ENCODE results near the gene CREBL2. TPM values are rescaled to one million over a fixed set of nuclear protein-coding genes. Genes with fewer than 3 reads are reported as not detected.

The CREBL2 gene
- total and polyA plus RNA-seq, 10 of the 15 experiments (the other 5 are each of a cell fraction or from before 2014, with no cell fraction given) = 4.6 to 19.1 (median 13.5) TPM

DNA sequence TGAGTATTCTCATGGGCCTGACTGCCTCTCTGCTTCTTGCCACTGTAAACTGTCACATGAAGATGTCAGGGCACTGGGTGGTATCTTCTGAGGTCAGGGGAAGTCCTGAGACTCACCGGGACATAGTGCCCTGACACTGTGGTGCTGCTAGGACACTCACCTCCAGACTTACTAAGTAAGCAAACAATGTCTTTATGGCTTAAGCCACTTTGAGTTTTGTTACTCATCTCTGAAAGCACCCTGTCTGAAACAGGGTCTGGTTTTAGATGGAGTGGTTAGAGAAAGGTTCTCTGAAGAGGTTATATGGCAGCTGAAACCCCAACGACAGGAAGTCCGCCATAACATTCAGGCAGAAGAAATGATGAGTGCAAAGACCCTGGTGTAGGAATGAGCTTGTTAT lies 61.6 kb downstream of the CREBL2 start:
- Histone ChIP-seq H3K79me2 (ENCODE audit: control insufficient read depth, insufficient read depth, low read length) (no peaks in the 10 kb centered on the region), H3K4me3 (no peak overlapping the region), H3K4me1 (ENCODE audit: control insufficient read depth, insufficient read depth, low read length) (peaks cover 16% of the 10 kb centered on the region; the same call in 1 of the 2 replicates), H3K9ac (ENCODE audit: control insufficient read depth, insufficient read depth, low read length) (no peak overlapping the region), H2AFZ (ENCODE audit: control insufficient read depth, low read depth, low read length) (peak overlapping the region; percentile 67), H3K27me3 (replicated peaks in 1 of 2; ENCODE audit: control insufficient read depth in 2 of 2, insufficient read depth in 2 of 2, low read length in 1 of 2) (no peaks in the 10 kb centered on the region), H3K4me2 (ENCODE audit: control insufficient read depth, insufficient read depth) (no peak overlapping the region; the same call in 1 of the 2 replicates), H3K9me3 (replicated peaks; ENCODE audit: control insufficient read depth, insufficient read depth, low read length) (no peaks in the 10 kb centered on the region), H4K20me1 (ENCODE audit: control insufficient read depth, insufficient read depth) (no peaks in the 10 kb centered on the region), H3K36me3 (ENCODE audit: control insufficient read depth in 2 of 2, insufficient read depth in 2 of 2, low read length in 1 of 2) (no peaks in the 10 kb centered on the region), H3K27ac (ENCODE audit: control insufficient read depth, insufficient read depth) (peak overlapping the region; percentile 48)
- CTCF ChIA-PET = interaction anchor here (1.3 to 3.0 kb wide), 4 partner anchors 8 to 18 kb away, joined by 5 to 15 read pairs (median 7); no protein-coding TSS in a partner anchor
- peak; percentile 96 for ATAC-seq
- 8% methylated on average over 3 of the region's 3 CpGs for WGBS (ENCODE audit: insufficient coverage, insufficient replicate concordance, low lambda C conversion rate, missing lambda C conversion rate)
- RAD21 ChIA-PET (ENCODE audit: unreplicated experiment) = interaction anchor here (0.9 to 3.3 kb wide), 3 partner anchors 10 to 67 kb away, joined by 3 to 11 read pairs (median 9); no protein-coding TSS in a partner anchor
- intact Hi-C loops (cut with micrococcal nuclease; ENCODE audit: unreplicated experiment) = loop anchor here (2.0 kb wide), 1 partner anchor 24 kb away; the partner anchor contains the start of gene GPR19
- SMC1A ChIA-PET (ENCODE audit: uncharacterized antibody, unreplicated experiment) = interaction anchor here (0.7 to 3.8 kb wide), 8 partner anchors 12 to 294 kb away, joined by 3 to 29 read pairs (median 8); no protein-coding TSS in a partner anchor
- DNase-seq (ENCODE audit: low read depth, low spot score) = peak; percentile 65
- FAIRE-seq = peak; percentile 95
- no TSS peak for BruUV-seq (replicated peaks)
- POLR2A ChIA-PET = interaction anchor here (0.7 to 1.5 kb wide), 2 partner anchors 16 to 26 kb away, joined by 3 to 12 read pairs; no protein-coding TSS in a partner anchor
- in situ Hi-C loops (cut with MboI) = no loop called here
- TF ChIP-seq MEF2A (IDR thresholded peaks at IDR 0.05; ENCODE audit: insufficient read depth, low read depth, low read length) (no peak), STAT3 (IDR thresholded peaks at IDR 0.05; ENCODE audit: low read depth, low read length) (0 out of 2 replicates have a peak, but pooled peaks have one; percentile 44), NFXL1 (IDR thresholded peaks at IDR 0.05; ENCODE audit: borderline replicate concordance) (no peak), BMI1 (IDR thresholded peaks at IDR 0.05; ENCODE audit: borderline replicate concordance) (no peak), CREM (IDR thresholded peaks at IDR 0.05; ENCODE audit: low read depth) (no peak), PAX5 (IDR thresholded peaks at IDR 0.05; ENCODE audit: borderline replicate concordance, low read depth, low read length) (0 out of 2 replicates have a peak, but pooled peaks have one; percentile 25), SRF (IDR thresholded peaks at IDR 0.05; ENCODE audit: low read depth in 2 of 2, low read length in 2 of 2) (no peak), IKZF2 (IDR thresholded peaks at IDR 0.05) (no peak), BCL11A (IDR thresholded peaks at IDR 0.05; ENCODE audit: low read depth, low read length) (no peak), EP300 (IDR thresholded peaks at IDR 0.05; ENCODE audit: borderline replicate concordance in 1 of 2, control insufficient read depth in 1 of 2, low read depth in 2 of 2, low read length in 2 of 2) (peak in 1 of 2 experiments; percentile 10; a peak in 1 of 4 replicates), TCF3 (IDR thresholded peaks at IDR 0.05; ENCODE audit: borderline replicate concordance, insufficient read depth, low read depth, low read length) (no peak), TARDBP (IDR thresholded peaks at IDR 0.05; ENCODE audit: borderline replicate concordance) (no peak), PML (IDR thresholded peaks at IDR 0.05; ENCODE audit: low read length) (no peak), SREBF1 (IDR thresholded peaks at IDR 0.05; ENCODE audit: low read length) (no peak), NRF1 (conservative IDR thresholded peaks at IDR 0.05; ENCODE audit: low read depth, low read length) (no peak), MYB (IDR thresholded peaks at IDR 0.05; ENCODE audit: borderline replicate concordance, low read depth, low read length) (no peak)
- TF ChIP-seq, protein P1, sequence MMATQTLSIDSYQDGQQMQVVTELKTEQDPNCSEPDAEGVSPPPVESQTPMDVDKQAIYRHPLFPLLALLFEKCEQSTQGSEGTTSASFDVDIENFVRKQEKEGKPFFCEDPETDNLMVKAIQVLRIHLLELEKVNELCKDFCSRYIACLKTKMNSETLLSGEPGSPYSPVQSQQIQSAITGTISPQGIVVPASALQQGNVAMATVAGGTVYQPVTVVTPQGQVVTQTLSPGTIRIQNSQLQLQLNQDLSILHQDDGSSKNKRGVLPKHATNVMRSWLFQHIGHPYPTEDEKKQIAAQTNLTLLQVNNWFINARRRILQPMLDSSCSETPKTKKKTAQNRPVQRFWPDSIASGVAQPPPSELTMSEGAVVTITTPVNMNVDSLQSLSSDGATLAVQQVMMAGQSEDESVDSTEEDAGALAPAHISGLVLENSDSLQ (IDR thresholded peaks at IDR 0.05) = peak; percentile 43; the same call in 1 of the 2 replicates
- TF ChIP-seq, protein P2, sequence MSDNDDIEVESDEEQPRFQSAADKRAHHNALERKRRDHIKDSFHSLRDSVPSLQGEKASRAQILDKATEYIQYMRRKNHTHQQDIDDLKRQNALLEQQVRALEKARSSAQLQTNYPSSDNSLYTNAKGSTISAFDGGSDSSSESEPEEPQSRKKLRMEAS (IDR thresholded peaks at IDR 0.05; ENCODE audit: low read depth, low read length) = no peak
- TF ChIP-seq, protein P3, sequence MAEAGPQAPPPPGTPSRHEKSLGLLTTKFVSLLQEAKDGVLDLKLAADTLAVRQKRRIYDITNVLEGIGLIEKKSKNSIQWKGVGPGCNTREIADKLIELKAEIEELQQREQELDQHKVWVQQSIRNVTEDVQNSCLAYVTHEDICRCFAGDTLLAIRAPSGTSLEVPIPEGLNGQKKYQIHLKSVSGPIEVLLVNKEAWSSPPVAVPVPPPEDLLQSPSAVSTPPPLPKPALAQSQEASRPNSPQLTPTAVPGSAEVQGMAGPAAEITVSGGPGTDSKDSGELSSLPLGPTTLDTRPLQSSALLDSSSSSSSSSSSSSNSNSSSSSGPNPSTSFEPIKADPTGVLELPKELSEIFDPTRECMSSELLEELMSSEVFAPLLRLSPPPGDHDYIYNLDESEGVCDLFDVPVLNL (IDR thresholded peaks at IDR 0.05; ENCODE audit: low read depth, low read length) = no peak
- TF ChIP-seq, protein P4, sequence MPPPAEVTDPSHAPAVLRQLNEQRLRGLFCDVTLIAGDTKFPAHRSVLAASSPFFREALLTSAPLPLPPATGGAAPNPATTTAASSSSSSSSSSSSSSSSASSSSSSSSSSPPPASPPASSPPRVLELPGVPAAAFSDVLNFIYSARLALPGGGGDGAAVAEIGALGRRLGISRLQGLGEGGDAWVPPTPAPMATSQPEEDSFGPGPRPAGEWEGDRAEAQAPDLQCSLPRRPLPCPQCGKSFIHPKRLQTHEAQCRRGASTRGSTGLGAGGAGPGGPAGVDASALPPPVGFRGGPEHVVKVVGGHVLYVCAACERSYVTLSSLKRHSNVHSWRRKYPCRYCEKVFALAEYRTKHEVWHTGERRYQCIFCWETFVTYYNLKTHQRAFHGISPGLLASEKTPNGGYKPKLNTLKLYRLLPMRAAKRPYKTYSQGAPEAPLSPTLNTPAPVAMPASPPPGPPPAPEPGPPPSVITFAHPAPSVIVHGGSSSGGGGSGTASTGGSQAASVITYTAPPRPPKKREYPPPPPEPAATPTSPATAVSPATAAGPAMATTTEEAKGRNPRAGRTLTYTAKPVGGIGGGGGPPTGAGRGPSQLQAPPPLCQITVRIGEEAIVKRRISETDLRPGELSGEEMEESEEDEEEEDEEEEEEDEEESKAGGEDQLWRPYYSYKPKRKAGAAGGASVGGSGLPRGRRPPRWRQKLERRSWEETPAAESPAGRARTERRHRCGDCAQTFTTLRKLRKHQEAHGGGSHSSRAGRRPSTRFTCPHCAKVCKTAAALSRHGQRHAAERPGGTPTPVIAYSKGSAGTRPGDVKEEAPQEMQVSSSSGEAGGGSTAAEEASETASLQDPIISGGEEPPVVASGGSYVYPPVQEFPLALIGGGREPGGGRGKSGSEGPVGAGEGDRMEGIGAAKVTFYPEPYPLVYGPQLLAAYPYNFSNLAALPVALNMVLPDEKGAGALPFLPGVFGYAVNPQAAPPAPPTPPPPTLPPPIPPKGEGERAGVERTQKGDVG (CRISPR knock-in tag; IDR thresholded peaks at IDR 0.05) = no peak

Measured in GM12878 (cell line).